Measurements from ENCODE around the gene PGF.

The PGF gene

GRCh38 chr14:74898694-74899093 is 56.7 kb downstream of the PGF start:
- no peak for DNase-seq (ENCODE audit: low spot score)

- DNase-seq (ENCODE audit: low spot score), result no peak
Observed at GRCh38 chr14:74898083-74898482, 57.3 kb downstream of the PGF start.

- DNase-seq (ENCODE audit: low spot score), result no peak
Observed at GRCh38 chr14:74897642-74898041, 57.8 kb downstream of the PGF start.

- no peak for DNase-seq (ENCODE audit: low spot score)
Observed at GRCh38 chr14:74896400-74896799, 59.0 kb downstream of the PGF start.

- DNase-seq (ENCODE audit: low spot score), result no peak
Observed at GRCh38 chr14:74893614-74894091, 61.7 kb downstream of the PGF start.

GRCh38 chr14:74892745-74893144 is 62.7 kb downstream of the PGF start:
- DNase-seq (ENCODE audit: low spot score), result no peak

GRCh38 chr14:74891870-74892269 is 63.5 kb downstream of the PGF start:
- DNase-seq (ENCODE audit: low spot score), result no peak

All from AG08396 (cell line).